HG03558 (cell line): ENCODE results near the gene ZNF688.
A peak's percentile ranks its signal among the peaks of the same experiment; 100 is the strongest.

Experiments used
- ATAC-seq: cut with Tn5 transposase; IDR thresholded peaks from one replicate; pipeline ENCODE4 v1.9.1; 2021; ENCODE audit warnings: moderate number of reproducible peaks; ENCODE audit not compliant: unreplicated experiment; ENCODE audit errors: extremely low read depth

The ZNF688 gene

GRCh38 chr16:30588651-30589050 lies 17.1 kb upstream of the ZNF688 start:
- ATAC-seq: no peak

DNA sequence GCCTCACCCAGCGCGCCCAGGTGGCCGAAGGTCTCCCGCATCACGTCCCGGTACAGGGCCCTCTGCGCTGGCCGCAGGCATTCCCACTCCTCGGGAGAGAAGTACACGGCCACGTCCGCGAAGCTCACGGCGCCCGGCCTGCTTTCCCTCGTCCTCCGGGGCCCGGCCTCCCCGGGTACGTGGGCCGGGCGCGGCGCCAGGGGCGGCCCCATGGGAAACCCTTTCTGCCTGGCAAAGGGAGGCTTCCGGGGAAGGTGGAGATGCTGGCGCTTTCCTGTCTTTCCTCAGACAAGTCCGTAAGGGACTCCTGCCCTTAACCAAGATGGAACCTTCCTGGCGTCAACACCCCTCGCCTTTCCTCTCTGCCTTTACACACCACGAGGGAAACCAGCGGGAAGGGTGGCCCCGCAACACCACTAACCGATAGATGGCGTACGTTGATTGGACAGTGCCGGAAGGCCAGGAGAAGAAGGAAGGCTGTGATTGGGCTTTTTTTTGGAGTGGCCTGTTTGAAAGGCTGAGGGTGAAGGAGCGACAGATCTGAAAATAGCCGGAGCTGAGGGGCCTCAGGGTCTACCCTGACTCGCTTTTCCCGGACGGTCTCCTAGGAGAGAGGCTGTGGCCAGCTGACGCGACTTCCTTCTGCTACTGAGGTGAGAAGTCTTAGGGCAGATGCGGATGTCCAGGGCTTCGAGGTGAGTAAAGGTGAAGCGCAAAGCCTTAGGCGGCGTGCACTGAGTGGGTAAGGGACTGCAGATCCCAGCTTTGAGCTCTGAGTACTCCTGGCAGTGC lies 14.1 kb upstream of the ZNF688 start, which contains the start of gene ZNF785:
Gene ZNF785, minus strand, starts transcription at position 298 of the 792 bp plus-strand sequence. Its CDS starts 86 bp downstream, at position 212.
- ATAC-seq: peak; percentile 72

DNA sequence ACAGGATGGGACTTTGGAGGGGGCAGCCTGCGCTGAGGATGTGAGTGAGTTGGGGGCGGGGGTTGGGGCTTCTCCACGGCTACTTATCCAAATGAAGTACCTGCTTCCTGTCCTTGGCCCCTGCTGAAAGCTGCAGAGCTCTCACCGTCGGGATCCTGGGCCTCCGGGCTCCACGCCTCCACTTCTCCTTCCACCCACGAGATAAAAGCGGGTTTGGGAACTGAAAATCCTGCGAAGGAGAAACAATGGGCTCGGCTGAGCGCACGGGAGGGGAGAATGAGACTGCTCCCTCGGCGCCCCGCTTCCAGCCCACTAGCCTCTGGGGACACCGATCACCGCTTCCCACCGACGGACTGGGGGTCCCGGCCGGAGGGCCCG lies 13.5 kb upstream of the ZNF688 start:
- ATAC-seq: no peak

DNA sequence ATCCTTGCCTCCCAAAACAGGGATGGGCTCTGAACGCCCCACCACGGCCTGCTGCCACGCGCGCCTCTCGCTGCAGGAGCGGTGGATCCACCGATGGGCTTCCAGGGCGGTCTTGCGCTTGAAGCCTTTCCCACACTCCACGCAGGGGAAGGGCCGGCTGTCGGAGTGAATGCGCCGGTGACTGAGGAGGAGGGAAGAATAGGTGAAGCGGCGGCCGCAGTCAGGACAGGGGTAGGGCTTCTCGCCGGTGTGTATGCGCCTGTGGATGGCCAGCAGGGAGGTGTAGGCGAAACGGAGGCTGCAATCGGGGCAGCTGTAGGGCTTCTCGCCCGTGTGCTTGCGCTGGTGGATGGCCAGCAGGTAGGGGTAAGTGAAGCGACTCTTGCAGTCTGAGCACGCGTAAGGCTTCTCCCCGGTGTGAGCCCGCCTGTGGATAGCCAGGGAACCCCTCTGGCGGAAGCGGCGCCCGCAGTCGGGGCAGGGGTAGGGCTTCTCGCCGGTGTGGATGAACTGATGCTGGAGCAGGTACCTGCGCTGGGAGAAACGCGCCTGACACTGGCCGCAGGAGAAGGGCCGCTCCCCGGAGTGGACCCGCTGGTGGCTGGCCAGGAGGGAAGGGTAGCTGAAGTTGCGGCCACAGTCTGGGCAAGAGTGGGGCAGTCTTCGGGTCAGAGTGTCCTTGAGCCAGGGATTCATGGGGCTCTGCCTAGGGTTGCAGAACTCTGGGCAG lies 11.3 kb upstream of the ZNF688 start:
- no peak for ATAC-seq

DNA sequence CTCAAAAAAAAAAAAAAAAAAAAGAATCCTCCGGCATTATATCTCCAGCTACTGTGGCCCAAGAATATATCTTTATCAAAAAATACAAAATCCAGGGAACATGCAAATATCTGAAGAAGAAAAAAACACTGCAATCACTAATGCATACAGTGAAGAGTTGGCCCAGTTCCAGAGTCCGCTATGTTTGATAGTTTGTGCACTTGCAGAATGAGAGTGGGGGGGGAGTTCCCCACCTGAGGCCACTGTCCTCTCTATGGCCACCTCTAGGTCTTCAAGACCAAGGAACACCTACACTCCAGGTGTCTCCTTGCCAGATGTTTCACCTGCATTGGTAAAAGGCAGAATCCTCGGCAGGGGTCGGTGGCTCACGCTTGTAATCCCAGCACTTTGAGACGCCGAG lies 9.9 kb upstream of the ZNF688 start:
- no peak for ATAC-seq

DNA sequence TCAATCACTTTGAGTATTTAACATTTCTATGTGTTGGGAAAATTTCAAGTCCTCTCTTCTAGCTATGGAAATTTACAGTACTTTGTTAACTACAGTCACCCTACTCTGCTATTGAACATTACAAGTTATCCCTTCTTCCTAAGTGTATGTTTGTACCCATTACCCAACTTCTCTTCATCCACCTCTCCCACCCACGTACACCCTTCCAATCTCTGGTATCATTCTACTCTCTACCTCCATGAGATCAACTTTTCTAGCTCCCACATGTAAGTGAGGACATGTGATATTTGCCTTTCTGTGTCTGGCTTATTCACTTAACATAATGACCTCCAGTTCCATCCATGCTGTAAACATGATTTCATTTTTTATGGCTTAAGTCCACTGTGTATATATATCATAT lies 3.2 kb upstream of the ZNF688 start:
- no peak for ATAC-seq

GRCh38 chr16:30570636-30571444 lies 674 bp downstream of the ZNF688 start:
- no peak for ATAC-seq

DNA sequence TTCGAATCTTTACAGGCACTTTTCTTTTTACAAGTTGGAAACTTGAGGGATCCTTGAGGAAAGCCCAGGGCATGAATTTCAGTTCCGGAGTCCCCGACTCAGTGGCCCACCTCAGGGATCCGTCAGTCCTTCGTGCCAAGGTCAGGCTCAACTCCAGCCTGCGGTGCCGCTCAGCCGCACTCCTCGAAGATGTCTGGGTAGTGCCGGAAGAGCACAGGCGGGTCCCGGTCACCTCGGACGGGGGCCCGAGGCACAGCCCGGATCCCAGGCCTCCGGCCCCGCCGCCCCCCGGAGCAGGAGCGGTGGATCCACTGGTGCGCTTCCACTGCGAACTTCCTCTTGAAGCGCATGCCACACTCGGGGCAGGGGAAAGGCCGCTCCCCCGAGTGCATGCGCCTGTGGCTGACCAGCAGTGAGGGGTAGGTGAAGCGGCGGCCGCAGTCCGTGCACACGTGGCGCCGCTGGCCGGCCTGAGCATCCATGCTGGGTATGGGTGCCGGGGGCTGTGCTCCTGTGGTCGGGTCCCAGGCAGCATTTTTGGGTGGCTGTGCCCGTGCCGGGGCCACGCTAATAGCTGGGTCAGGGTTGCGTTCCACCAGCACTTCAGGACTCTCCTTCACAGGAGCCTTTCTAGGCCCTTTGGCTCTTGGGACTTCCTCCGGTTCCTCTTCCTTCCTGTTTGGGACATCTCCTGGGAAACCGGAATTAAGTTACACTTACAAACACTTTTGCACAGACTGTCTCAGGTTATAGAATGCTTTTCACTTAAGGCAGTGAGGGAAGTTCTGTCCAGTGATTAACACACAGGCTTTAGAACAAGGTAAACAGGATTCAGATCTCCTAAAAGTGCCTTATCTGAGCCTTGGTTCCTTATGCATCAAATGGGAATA lies 1.5 kb downstream of the ZNF688 start:
- ATAC-seq: no peak

GRCh38 chr16:30569281-30569680 lies 2.2 kb downstream of the ZNF688 start:
- ATAC-seq: no peak

- no peak for ATAC-seq
Observed at GRCh38 chr16:30567991-30568638, 3.4 kb downstream of the ZNF688 start.

DNA sequence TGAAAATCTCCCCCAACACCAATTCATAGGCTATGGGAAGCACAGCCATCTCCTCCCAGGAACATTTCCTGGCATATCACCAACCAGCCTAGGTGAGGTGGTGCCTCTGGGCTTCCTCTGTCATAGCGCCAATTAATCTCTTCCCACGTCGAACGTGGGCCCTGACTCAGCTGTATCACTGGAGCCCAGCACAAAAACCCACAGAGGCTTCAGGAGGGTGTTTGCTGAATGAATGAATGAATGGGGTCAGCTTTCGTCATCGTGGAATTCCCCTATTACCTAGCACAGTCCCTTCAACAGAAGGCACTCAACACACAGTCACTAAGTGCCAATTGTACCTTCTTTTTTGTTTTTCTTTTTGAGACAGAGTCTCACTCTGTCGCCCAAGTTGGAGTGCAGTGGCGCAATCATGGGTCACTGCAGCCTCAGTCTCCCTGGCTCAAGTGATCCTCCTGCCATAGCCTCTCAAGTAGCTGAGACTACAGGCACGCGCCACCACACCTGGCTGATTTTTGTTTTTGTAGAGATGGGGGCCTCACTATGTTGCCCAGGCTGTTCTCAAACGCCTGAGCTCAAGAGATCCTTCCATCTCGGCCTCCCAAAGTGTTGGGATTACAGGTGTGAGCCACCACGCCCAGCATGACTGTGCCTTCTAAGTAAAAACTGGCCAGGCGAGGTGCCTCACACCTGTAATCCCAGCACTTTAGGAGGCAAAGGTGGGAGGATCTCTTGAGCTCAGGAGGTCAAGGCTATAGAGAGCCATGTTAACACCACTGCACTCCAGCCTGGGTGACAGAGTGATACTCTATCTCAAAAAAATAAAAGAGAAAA lies 4.1 kb downstream of the ZNF688 start:
- ATAC-seq: no peak

DNA sequence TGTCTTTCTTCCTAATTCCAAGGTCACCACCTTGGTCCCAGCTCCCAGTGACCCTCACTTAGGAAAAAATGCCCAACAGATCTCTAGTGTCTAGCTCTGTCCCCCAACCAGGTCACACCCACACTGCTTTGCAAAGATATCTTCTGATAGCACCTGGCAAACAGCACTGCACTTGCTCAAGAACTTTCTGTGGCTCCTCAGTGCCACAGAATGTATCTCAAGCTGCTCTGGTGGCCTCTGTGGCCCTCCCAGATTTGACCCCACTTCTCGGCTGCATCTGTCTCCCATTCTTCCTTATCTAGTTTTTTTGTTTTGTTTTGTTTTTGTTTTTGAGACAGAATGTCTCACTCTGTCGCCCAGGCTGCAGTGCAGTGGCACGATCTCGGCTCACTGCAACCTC lies 5.0 kb downstream of the ZNF688 start:
- no peak for ATAC-seq

DNA sequence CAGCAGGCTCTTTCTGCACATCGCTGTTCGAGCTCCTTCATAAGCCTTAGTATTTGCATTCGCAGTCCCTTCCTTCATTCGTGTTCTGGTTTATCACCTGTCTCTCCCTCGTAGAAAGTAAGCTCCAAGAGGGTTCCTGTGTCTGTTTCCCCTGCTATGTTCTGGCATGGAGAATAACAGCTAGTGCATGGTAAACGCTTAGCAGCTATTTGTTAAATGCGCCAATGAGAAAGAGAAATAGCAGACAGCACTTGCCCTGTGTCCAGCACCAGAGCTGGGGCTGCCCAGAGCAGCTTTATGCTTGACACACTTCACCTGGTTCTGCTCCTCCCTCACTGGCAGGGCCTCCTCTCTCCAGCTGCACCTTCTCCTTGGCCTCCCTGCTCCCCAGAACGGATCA lies 5.5 kb downstream of the ZNF688 start:
- ATAC-seq: no peak

GRCh38 chr16:30565526-30565925 lies 6.0 kb downstream of the ZNF688 start:
- no peak for ATAC-seq

DNA sequence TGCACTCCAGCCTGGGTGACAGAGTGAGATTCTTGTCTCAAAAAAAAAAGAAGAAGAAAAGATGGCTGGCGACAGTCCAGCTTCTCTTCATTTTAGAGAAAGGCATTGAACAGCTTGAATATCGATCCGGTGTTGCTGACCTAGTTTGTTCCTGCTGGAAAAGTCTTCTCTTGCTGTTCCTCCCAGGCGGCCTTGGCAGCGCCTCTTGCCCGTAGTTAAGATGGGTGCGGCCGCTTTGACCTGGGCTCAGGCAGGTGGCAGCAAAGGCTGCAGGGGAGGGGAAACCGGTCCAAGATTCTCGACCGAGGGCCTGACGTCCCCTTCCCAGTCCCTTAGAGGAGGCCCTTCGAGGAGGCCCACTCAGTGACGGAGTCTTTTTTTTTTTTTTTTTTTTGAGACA lies 9.5 kb downstream of the ZNF688 start:
- ATAC-seq: no peak

DNA sequence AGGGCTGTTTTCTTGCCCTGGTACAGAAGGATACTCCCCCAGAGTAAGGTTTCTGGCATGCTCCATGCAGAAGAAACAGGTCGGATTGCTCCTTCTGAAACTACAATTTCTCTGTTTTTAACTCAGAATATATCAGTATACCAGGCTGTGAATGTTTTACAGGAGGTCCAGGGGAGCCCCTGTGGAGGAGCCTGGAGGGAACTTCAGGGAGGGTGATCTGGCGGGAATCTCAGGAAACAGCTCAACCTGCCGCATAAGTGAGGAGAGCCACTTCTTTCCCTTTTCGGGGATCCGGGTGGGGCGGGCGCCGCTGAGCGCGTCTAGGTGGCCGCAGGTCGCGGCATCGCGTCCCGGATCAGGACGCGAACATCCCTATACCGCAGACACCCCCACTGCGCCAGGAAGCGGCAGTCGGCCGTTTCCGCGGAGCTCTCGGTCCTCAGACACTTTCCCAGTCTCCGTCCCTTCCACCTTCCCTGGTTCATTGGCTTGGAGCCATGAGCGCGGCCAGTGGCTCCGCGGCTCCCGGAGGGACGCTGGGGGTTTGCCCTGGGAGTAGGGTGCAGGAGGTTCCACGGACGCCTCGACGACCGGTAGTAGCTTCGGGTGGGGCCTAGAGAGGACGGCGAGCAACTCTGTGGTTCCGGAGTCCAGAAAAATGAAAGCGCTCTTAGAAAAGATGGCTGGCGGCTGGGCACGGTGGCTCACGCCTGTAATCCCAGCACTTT lies 10.3 kb downstream of the ZNF688 start:
- no peak for ATAC-seq

DNA sequence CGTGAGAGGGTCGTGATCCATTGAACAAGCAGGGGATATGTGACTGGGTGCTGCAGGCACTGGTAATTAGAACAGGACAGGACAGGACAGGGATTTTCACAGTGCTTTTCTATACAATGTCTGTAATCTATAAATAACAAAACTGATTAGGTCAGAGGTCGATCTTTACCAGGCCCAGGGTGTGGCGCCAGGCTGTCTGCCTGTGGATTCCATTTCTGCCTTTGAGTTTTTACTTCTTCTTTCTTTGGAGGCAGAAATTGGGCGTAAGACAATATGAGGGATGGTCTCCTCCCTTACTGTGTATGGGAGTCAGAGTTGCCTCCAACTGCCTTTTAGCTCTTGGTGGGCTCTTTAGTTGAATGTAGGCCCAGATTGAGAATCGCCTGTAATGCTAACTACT lies 11.8 kb downstream of the ZNF688 start:
- no peak for ATAC-seq

GRCh38 chr16:30558789-30559377 lies 12.6 kb downstream of the ZNF688 start:
- no peak for ATAC-seq
